Subcutaneous adipose tissue (tissue), 4 donors: Measurements from ENCODE around the gene TWIST1. TPM values are rescaled to one million over a fixed set of nuclear protein-coding genes. Genes with fewer than 3 reads are reported as not detected.

ENCODE experiments used
- CTCF ChIP-seq: fragments of 450-650 bp; IDR thresholded peaks from one replicate; pipeline ENCODE4 v1.5.1; 2016; ENCODE audit warnings: low read depth, mild to moderate bottlenecking, control low read depth, antibody characterized with exemption, moderate library complexity
- total RNA-seq, 4 donors: library from RNA; depleted of rRNA; stranded (reverse); fragments of >200 nt; gene quantifications; one replicate each; pipeline ENCODE4 v1.1.0, GENCODE V29; 2016

The TWIST1 gene
- total RNA-seq, 4 donors from 2014 or later: 49.7 to 112 (median 65.1) TPM

GRCh38 chr7:19112274-19113001 is 5.0 kb downstream of the TWIST1 start:
- no peak for TF ChIP-seq CTCF

- no peak for TF ChIP-seq CTCF
These were observed 5.8 kb downstream of the TWIST1 start for GRCh38 chr7:19111474-19112273.

DNA sequence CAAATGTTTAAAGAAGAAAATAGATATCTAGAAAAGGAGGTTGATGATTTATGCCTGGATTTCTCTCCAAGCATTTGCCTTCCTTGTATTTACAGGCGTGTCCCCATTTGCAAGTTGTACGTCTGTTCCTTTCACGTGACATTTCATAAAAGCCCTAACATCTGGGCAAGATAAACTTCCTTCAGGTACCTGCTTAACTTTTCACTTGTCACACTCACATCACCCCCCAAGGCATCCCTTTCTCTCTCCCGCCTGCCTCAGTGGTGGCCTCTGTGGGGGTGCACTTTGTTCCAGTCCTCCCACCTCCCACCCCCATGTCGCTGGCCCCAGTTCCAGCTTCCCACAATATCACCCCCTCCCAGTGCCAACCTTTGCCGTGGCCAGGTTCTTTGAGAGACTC is 6.7 kb downstream of the TWIST1 start:
- TF ChIP-seq CTCF: no peak

DNA sequence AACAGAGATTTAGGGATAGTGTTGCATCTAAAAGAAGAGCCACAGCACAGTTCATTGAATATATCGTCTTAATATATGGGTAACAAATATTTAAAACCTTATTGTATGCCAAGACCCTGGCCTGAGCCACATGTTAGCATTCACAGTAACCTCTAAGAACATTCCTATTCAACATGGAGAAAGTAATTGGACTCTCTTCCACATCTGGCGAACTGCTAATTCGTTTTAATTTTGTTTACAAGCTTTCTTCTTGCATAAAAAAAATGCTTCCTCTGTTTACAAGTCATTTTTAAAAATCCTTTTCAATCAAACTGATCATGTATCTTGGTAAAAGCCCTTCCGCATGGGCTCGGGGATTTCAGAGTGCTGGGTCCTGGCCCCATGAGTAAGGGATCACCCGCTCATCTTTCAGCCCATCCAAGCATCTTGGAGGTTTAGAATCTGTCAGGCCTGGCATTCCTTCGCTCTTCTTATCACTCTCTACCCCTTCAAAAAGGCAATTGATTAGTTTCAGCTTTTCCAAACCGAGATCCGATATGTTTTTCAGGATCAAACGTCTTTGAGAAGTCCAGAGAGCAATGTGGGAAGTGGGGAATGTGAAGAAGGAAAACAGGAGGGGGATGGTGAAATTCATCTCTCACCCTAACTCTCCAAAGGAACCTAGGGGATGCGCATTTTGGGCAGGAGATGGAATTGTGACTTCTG is 7.3 kb downstream of the TWIST1 start:
- no peak for TF ChIP-seq CTCF

- no peak for TF ChIP-seq CTCF
These were observed 8.2 kb downstream of the TWIST1 start for GRCh38 chr7:19109000-19109946.

DNA sequence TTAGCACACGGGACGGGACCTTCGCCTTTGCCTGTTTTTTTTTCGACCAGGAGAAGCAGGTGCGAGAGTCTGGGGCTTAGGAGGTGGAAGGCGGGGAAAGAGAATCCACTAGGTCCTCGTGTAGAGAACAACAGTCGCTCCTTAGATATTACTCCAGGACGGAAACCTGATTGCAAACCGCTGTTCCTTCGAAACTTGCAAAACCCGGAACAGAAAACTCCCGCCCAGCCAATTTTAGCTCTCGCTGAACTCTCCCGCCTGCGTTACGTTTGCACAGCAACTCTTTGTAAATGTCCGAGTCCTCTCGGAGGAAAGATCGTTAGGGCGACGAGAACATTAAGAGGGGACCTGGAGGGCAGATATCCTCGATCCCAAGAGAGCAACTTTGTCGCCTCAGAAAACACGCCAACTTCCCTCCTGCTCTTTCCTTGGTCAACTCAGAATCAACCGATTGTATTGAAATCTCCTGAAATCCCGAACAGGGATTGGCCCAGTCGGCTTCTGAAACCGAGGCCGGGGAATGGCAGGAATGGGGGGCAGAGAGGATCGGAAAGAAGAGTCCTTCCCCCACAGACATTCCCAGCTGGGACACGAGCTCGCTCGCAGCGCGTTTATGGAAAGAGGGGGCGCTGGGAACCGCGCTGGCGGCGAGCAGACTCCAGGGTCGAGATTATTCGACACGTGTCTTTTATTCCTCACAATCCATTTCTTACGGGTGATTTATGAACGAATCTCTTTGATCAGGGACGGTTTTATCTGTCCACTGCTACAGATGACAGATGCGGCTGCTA is 9.9 kb downstream of the TWIST1 start:
- no peak for TF ChIP-seq CTCF
